DMS79 (cell line): ENCODE results near the gene RILP.
A peak's percentile ranks its signal among the peaks of the same experiment; 100 is the strongest.

Experiments used
- DNase-seq: peaks from one replicate; lab custom pipeline; 2025; lab: John Stamatoyannopoulos, UW

Gene RILP

DNA sequence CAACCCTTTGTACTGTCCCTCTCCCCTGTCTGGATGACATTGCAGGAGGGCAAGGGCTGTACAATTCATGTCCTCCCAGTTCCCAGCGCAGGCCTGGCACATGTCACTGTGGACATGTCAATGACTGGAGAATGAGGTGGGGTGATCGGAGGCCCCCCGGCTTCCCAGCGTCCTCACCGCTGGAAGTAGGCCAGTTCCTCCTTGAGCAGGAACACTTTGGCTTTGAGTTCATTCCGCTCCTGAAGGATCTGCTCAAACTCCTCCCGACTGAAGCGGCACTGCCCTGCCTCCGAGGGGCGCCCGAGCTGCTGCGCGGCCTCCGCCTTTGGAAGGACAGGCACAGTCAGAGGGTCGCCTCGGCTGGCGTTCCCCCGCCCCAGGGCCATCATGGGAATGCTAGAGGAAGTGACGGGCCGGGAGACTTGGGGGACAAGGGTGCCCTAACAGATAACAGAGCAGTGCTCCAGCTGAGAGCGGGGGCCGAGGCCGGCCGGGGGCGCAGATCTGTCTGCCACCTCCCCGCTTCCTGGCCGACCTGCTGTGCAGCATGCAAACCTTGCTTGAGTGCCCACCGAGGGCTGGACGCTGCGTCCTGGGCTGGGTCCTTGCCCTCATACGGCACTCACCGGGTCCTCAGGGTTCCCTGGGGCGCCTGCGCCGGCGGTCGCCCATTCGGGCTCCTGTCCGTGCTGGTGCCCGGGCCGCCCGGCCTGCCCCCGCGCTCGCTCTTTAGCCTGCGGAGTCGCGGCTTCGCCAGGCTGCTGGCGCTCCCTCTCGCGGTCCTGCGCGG is 1.3 kb downstream of the RILP start:
- DNase-seq, result no peak

DNA sequence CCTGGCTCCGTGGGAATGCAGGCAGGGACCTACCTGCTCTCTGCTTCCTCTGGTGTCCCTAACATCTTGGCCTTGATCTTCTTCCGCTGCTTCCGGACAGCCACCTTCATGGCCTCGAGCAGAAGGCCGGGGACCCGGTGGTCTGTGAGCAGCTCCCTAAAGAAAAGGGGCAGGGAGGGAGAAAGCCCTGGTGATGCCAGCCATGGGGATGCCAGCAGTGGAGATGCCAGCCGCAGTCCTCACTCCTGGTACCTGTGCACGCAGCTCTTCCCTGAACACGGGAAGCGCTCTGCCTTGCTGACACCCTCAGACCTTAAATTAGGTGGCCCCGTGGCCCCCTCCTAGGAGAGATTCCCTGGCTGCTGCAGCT is 1.9 kb downstream of the RILP start:
- no peak for DNase-seq

DNA sequence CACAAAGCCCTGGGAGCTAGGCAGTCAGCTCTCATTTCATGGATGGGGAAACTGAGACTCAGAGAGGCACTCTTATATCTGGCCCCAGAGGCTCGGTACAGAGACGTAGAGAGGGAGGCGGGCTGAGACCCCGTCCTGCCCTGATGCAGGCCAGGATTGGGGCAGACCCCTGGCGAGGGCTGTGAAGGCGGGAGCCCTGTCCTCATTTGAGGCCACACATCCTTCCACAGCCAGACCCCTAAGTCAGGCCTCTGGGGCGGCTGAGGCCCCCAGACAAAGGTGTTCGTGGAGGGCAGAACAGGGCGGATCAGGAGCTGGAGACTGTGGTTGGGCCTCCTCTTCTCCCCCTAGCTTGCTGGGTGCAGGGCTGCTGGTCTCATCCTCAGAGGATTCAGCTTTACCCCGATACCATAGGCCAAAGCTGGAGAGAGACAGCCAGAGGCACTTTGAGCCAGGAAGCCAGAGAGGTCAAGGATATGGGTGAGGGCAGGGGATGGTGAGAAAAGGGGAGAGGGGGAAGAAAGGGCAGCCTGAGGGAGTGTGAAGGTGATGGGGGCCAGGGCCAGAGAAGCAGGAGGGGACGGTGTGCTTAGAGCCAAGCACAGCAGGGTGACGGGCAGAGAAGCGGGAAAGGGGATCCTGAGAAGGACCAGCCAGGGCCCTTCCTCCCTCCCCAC is 3.3 kb downstream of the RILP start:
- DNase-seq, result no peak

DNA sequence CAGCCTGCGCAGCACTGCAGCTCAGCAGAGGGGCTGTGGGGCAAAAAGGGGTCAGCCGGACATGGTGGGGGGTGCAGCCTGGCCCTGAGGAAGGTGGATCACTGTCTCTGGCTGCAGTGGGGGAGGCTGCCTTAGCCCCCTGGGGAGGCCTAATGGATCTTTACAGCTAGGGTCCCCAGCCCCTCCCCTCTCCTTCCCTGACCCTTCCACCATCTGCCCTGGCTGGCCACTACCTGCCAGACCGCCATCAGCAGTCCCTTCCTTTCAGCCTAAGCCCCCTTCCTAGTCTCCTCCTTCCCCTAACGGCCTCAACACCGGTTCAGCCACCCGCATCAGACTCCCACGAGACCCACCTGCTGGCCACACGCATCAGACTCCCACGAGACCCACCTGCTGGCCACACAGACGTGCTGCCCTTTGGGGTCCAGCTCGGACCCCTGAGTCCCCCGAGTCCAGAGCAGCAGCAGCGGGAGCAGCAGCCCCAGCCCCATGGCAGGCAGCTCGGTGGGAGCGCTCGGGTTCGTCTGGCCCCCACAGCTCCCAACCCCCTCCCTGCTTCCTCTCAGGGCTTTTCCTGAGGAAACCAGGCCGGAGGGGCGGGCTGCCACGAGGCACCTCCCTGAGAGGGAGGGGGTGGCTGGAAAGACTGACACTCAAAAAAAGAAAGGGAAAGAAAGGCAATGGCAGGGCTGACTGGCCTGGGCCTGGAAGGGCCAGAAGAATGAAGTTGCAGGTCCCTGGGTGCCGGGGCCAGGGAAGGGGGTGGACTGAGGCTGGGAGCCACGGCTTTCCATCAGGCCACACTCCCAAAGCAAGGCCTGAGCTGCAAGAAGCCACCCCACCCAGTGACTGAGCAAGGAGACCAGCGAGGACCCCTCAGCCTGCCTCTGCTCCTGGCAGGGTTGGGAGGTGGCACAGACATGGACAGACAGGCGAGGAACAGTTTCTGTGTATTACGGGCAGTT is 4.2 kb downstream of the RILP start, which contains the start of gene SCARF1:
SCARF1 (minus strand) TSS at position 526 of the 965 bp plus-strand sequence; CDS start at position 491, 35 bp downstream.
- DNase-seq, result no peak

DNA sequence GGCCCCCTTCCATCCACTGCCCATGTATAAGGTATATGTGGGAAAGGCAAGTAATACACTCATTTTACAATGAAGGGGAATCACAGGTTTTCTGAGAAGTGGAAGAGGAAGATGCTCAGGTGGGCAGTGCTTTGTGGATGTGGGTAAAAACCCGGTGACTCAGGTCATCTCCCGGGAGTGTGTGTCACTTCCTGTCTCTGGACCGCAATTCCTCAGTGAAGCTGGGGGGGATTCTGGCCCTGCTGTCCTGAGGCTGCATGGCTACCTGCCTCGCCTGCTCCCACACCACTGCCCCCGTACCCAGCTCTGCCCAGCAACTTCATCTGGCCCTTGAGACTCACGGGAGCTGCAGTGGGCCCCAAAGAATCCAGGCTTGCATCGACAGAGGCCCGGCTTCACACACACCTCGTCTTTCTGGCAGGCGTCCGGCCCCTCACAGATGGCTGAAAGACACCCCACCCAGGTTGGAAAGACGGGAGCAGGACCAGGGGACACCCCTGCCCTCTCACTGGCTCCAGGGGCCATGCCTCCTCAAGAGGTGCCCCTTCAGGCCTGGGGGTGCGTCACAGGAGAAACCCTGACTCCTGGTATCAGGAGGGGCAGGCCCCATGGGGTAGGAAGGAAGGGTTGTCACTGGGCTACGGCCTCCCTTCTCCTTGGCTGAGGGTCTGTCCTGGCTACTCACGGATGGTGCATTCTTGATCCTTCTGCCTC is 5.0 kb downstream of the RILP start:
- no peak for DNase-seq

DNA sequence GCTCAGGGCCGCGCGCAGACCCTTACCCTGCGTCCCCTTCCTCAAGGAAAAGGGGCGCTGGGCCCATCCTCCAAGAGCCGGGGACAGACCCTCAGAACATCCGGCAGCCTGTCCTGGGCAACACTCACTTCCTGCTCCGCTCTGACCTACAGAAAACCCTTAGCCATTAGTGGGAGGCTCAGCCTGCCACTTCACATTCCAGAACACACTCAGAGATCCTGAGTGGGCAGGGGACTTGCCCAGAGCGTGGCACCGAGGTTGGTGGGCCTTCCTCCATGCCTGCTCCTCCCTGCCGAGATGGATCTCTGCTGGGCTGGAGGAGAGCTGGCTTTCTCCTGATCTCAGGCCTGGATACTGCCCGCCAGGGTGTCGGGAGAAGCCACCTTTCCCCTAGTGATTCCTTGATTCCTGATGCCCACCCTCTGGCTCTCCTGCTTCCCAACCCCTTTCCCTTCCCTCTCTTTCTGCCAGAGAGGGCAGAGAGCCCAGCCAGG is 5.6 kb downstream of the RILP start:
- no peak for DNase-seq

DNA sequence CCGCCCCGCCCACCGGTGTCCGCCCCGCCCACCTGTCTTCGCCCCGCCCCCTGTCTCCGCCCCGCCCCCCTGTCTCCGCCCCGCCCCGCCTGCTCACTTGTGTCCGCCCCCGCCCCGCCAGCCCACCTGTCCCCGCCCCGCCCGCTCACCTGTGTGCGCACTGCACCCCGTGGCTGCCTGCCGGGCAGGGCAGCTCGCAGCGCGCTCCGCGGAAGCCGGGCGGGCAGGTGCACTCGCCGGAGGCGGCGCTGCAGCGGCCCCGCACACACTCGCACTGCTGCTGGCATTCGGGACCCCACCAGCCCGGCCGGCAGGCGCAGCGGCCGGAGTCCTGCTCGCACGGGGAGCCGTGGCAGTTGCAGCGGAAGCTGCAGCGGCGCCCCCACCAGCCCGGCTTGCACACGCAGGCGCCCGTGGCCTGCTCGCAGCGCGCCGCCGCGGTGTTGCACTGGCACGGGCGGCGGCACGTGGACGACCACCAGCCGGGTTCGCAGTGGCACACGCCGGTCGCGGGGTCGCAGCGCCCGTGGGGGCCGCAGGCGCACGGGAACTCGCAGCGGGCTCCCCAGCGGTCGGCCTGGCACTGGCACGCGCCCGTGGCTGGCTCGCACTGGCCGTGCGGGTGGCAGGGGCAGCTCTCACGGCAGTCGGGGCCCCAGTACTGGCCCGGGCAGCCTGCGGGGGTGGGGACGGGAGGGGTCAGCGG is 6.2 kb downstream of the RILP start:
- no peak for DNase-seq

DNA sequence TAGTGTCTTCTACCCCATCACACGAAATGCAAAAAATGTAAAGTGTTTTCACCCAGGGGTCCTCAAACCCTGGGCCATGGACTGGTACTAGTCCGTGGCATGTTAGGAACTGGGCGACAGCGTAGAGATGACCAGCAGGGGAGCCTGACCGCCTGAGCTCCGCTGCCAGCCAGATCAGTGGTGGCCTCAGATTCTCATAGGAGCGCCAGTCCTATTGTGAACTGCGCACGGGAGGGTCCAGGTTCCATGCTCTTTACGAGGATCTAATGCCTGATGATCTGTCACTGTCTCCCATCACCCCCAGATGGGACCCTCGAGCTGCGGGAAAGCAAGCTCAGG is 8.6 kb downstream of the RILP start:
- DNase-seq, result no peak

DNA sequence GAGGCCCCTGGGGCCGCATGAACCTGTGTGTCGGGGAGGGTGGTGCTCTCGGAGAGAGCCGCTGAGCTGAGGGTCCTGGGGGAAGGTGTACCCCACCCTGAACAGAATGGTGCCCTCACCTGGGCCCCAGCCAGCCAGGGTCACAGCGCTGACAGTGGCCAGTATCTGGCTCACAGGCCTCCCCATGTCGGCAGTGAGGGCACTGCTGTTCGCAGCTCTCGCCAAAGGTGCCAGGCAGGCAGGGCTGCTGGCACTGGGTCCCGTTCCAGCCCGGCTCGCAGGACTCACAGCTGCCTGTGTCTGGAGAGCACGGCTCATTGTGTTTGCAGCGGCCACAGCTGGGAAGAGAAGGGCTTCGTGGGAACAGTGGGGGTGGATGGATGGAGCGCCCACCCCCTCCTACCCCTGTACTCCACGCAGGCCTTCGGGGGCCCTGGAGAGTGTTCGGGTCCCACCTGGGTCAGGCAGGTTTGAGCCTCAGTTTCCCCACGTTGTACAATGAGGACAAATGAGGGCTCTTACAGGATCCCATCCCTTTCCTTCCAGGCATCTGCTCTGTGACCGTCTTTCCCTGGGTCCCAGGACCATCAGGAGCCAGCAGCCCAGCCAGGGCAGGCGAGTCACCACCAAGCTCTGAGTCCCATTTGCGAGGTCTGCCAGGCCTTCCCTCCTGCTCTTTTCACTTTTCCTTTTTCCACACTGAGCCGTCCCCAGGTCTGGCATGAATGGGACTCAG is 9.2 kb downstream of the RILP start:
- no peak for DNase-seq

DNA sequence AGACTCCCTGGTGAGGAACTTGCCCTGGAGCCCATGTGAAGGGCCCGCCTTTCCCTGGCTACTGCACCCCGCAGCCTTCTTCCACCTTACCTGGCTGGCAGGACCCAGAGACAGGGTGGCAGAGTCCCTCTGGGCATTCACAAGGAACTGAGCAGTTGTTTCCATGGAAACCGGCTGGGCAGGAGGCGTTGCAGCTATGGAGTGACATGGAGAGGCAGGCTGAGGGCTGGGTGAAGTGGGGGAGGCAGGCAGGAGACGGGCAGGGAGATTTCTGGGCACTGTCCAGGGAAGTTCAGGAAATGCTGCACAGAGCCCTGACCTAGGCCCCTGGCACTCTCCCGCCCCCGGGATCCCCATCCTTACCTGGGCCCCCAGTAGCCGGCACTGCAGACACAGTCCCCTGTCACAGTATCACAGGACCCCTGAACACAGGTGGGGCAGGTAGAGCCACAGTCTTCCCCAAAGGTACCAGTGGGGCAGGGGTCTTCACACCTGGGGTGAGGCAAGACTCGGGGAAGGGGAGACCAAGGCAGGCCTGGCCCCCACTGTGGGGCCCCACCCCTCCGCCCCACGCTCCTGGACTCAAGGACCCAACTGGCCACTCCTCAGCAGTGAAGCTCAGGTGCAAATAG is 10.0 kb downstream of the RILP start:
- DNase-seq, result peak; percentile 9

DNA sequence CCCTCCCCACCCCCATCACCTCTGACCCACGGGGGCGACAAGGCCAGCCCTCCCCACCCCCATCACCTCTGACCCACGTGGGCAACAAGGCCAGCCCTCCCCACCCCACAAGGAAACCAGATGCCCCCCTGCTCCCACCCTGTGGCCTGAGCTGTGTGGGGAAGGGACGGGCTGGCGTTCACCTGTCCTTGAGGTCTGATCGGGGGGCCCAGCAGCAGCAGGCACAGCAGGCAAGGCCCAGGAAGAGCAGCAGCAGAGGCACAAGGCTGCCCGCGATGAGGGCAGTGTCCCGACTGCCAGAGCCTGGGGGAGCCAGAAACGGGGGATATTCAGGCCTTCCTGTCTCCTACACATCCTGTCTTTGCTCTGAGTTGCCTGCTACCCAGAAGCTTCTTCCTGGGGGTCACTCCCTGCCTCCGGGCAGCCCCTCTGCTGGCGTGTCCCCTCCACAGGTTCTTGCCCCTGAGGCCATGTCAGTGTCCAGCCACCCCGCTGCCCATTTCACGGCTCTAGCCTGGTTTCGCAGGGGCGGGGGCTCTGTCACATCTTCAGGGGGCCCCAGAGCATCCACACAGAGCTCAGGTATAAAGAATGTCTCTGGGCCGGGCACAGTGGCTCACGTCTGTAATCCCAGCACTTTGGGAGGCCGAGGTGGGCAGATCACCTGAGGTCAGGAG is 10.9 kb downstream of the RILP start:
- no peak for DNase-seq

DNA sequence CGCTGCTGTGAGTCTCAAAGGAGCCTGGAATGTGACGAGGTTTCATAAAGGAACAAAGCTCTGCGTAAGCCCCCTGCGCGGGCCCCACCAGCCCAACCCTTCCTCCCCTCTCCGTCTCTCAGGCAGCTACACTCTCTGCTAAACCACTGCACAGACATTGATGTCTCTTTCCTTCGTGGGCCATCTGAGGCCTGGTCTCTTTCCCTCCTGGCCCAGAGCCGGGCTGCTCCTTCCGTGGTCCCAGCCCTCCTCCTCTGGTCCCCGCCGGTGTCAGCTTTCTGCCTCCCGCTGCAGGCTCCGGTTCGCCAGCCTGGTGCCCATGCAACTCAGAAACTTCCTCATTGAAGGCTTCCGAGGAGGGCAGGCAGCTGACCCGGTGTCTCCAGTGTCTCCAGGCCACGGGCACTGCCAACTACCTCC is 11.5 kb downstream of the RILP start:
- DNase-seq, result no peak

DNA sequence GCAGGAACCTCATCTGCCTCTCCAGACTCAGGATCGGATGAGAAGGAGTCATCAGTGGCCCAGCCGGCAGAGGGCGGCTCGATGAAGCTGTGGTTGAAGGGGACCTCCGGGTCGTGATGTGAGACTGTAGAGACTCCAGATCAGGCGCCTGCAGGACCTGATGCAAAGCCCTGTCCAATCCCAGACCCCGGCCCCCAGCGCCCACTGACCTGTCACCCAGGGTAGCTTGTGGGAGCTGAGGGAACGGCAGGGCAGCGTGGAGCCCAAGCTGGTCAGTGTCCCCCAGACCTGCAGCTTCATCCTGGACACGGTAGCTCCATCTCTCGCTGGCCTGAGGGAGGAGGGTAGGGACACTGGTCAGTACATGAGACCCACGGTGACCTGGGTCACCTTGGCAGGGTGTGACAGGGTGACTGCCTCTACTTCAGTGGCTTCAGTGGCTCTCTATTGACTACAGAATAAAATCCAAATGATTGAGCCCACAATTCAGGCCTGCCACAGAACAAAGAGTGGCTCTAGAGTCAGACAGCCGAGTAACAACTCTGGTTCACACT is 12.9 kb downstream of the RILP start:
- DNase-seq, result no peak

DNA sequence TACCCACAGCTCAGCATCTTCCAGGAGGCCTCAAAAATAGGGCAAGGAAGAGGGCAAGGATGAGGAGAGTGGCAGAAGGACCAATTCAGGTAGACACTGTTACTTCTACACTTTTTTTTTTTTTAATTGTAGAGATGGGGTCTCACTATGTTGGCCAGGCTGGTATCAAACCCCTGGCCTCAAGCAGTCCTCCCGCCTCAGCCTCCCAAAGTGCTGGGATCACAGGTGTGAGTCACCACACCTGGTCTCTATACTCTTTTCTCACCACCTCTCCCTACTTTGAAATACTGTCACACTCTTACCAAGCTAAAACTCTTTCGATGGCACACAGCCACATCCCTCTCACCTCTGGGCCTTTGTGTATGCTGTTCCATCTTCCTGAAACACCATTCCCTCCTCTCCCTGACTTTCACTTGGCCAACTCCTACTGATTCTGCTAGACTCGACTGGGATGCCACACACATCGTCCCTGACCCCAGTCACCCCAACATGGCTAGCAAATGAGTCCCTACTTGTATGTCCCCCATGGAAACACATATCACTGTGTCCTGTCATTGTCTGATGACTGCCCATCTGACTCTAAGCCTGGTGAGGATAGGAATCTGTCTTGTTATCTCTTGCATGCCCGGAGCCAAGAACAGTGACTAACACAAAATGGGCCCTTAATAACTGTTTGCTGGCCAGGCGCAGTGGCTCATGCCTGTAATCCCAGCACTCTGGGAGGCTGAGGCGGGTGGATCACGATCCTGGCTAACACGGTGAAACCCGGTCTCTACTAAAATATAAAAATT is 13.8 kb downstream of the RILP start:
- DNase-seq, result no peak

DNA sequence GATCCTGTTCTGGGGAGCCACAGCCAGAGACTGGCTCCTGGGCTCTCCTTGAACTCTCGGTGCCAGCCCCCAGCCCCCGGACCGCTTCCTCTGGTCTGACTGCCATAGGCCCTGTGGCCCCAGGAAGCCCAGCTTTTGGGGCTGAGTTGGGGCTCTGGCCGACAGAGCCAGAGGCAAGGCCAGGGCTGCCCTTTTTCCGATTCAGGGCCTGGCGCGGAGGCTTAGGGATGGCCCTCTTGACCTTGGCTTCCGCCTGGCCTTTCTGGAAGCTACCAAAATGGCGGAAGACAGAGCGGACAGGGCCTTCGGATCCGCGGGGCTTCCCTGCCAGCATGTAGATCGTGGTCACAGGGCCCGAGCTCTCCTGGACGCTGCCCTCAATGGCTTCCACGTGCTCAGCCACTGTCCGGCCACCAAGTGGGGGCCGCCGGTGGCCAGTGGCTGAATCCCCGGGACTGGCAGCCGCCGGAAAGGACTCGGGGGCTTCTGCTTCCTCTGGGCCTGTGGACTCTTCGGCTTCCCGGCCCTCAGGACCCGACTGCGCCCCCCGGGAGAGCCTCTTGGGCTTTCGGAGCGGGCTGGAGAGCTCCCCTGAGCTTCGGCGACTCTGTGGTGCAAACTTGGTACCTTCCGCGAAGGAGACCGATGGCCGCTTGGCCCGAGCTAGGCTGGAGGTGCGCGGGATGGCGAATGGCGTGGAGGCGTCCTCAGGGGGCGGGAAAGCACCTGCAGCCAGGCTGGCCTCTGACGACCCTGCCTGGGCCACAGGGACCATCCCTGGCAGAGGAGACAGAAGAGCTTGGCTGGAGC is 14.6 kb downstream of the RILP start:
- no peak for DNase-seq

DNA sequence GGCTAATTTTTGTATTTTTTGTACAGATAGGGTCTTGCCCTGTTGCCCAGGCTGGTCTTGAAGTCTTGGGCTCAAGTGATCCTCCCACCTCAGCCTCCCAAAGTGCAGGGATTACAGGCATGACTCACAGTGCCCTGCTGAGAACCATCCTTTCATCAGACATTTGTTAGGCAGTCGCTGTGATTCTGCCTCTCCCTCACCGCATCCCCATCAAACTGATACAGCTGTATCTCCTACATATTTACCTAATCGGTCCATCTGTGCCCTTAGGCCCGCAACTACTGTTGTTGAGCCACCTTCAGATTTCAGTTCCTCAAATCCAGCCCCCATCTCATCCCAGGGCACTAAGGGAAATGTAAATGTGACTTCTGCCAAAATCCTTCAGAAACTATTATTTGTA is 19.0 kb downstream of the RILP start:
- DNase-seq, result no peak
